Measurements from ENCODE around the gene CDYL2. TPM values are rescaled to one million over a fixed set of nuclear protein-coding genes. Genes with fewer than 3 reads are reported as not detected.
"Not testable (repeated sequence)": the region's sequence is repeated elsewhere in the genome, so short reads cannot be mapped to it uniquely, and the experiment has no call there.

Gene CDYL2
- total RNA-seq, 2 donors from 2014 or later: 26.3 to 40.3 TPM

DNA sequence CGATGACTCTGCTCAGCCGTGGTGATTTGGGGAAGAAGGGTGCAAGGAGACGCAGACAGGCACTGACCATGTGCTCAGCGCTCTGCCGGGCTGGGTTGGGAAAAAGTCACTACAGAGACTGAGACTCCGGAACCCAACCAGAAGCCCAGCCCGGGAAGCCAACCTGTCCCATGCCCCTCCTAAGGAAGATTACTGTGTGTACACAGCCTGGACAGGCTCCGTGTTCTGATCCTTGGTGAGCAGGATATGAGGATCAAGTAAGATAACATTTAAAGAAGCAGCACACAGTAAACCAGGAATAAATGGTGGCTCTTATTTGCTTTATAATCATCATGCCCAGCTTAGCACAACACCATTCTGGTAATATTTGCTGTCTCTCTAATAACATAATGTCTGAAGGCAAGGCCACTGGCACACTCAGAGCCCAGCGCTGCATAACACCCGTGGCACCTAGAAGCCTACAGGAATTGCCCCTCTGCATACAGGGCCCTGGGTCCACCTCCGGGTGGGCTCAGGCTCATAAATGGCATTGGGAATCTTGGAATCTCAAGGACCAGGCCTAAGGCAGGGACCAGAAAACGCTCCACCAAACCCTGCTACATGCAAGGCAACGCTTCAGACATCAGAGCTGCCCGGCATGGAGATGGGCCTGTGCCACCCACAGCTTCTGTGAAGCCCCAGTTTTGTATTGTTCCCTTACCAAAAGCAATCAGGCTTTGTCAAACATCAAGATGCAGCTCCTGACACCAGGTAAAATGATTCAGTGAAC, 150.1 kb downstream of the CDYL2 start:
- H3K4me3 Mint-ChIP-seq: no peak overlapping the region
- peaks cover 25% of the 10 kb centered on the region for H3K4me1 Mint-ChIP-seq
- H3K27me3 Mint-ChIP-seq: no peaks in the 10 kb centered on the region

DNA sequence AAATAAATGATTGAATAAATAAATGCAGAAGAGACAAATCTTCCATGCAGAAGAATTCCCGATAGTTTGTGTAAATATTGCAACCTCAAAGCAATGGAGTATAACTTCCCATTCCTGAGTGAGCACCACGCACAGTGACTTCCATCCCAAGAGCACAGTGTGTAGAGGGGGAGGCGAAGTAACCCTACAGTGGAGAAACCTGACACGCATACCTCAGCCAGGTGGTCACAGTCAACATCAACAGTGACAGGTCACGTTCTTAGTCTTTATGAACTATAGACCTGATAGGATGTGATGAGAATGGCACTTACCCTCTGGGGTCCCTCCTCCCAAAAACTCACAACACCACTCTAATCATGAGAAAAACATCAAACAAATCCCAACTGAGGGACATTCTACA, 152.0 kb downstream of the CDYL2 start:
- Mint-ChIP-seq H3K4me3 (no peak overlapping the region), H3K9me3 (peaks cover 8% of the 10 kb centered on the region), H3K36me3 (ENCODE audit: low read depth) (no peaks in the 10 kb centered on the region), H3K27me3 (peaks cover 2% of the 10 kb centered on the region), H3K27ac (no peak overlapping the region), H3K4me1 (peaks cover 25% of the 10 kb centered on the region)
- ATAC-seq (replicated peaks): no peak

More for the DNA sequence above, 150.1 kb downstream of the CDYL2 start:
- no peak for ATAC-seq (replicated peaks)
- Mint-ChIP-seq H3K27ac (no peak overlapping the region), H3K9me3 (no peaks in the 10 kb centered on the region), H3K36me3 (ENCODE audit: low read depth) (no peaks in the 10 kb centered on the region)

DNA sequence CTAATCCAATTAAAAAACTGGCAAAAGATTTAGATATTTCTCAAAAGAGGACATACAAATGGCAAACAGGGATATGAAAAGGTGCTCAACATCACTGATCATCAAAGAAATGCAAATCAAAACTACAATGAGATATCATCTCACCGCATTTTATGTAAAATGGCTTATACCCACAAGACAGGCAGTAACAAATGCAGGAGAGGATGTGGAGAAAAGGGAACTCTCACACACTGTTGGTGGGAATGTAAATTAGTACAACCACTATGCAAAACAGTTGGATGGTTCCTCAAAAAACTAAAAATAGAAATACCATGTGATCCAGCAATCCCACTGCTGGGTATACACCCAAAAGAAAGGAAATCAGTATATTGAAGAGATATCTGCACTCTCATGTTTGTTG, 154.1 kb downstream of the CDYL2 start:
- H3K36me3 Mint-ChIP-seq (ENCODE audit: low read depth); H3K27ac Mint-ChIP-seq; H3K27me3 Mint-ChIP-seq: not testable (repeated sequence)
- H3K4me3 Mint-ChIP-seq: peak overlapping the region; percentile 9
- H3K4me1 Mint-ChIP-seq: peaks cover 11% of the 10 kb centered on the region
- peaks cover 12% of the 10 kb centered on the region for H3K9me3 Mint-ChIP-seq
- ATAC-seq (replicated peaks): peak; percentile 32

DNA sequence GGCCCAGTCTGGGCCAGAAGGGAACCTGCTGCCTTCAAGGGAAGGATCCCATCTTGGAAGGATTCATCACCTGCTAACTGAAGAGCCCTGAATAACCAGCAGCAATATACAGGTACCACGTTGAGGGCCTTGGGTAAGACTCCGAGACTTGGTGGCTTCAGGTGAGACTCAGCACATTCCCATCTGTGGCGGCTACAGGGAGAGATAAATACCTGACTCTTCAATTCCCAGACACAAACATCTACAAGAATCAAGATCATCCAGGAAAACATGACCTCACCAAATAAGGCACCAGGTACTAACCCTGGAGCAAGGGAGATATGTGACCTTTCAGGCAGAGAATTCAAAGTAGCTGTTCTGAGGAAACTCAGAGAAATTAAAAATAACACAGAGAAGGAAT, 164.1 kb downstream of the CDYL2 start:
- Mint-ChIP-seq H3K4me3 (no peak overlapping the region), H3K36me3 (ENCODE audit: low read depth) (no peaks in the 10 kb centered on the region), H3K27ac (no peak overlapping the region), H3K9me3 (peaks cover 6% of the 10 kb centered on the region), H3K4me1 (no peaks in the 10 kb centered on the region), H3K27me3 (no peaks in the 10 kb centered on the region)
- no peak for ATAC-seq (replicated peaks)

DNA sequence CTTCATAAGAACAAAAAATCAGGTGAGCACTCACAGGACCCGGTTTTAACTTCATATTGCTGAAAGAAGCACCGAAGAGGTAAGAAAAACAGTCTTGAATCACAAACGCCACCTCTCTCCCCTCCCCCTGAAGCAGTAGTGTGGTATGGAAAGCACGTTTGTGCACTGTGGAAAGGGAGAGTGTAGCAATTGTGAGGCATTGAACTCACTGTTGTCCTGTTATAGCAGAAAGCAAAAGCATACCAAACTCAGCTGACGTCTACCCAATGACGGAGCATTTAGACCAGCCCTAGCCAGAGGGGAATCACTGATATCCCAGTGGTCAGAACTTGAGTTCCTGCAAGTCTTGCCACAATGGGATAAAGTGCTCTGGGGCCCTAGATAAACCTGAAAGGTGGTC, 164.8 kb downstream of the CDYL2 start:
- Mint-ChIP-seq H3K4me3 (no peak overlapping the region), H3K4me1 (no peaks in the 10 kb centered on the region), H3K9me3 (peaks cover 8% of the 10 kb centered on the region), H3K27ac (no peak overlapping the region), H3K27me3 (no peaks in the 10 kb centered on the region), H3K36me3 (ENCODE audit: low read depth) (no peaks in the 10 kb centered on the region)
- ATAC-seq (replicated peaks): no peak

DNA sequence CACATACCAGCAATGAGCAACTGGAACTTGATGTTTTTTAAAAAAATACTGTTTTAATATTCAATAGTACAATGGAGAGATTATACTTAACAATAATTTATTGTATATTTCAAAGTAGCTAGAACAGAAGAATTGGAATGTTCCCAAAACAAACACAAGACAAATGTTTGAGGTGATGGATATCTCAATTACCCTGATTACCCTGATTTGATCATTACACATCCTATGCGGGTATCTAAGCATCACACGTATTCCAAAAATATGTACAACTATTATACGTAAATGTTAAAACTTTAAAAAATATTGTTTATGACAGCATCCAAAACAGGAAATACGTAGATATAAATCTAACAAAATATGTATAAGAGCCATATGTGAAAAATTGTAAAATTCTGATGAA, 166.8 kb downstream of the CDYL2 start:
- peaks cover 2% of the 10 kb centered on the region for H3K36me3 Mint-ChIP-seq (ENCODE audit: low read depth)
- H3K9me3 Mint-ChIP-seq: peaks cover 8% of the 10 kb centered on the region
- ATAC-seq (replicated peaks): no peak
- no peak overlapping the region for H3K27ac Mint-ChIP-seq
- no peaks in the 10 kb centered on the region for H3K4me1 Mint-ChIP-seq
- H3K4me3 Mint-ChIP-seq: no peak overlapping the region
- H3K27me3 Mint-ChIP-seq: no peaks in the 10 kb centered on the region

DNA sequence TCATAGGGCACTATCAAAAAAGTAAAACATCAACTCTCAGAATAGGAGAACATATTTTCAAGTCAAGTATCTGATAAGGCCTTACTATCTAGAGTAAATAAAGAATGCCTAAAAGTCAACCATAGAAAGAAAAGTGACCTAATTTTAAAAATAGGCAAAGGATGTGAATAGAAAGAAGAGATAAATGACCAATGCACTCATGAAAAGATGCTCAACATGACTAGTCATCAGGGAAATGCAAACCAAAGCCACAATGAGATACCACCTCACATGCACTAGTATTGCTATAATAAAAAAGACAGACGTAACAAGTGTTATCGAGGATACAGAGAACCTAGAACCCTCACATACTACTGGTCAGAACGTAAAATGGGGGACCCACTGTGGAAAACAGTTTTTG, 172.8 kb downstream of the CDYL2 start:
- Mint-ChIP-seq H3K9me3 (peaks cover 11% of the 10 kb centered on the region), H3K27ac (no peak overlapping the region), H3K4me3 (no peak overlapping the region), H3K27me3 (no peaks in the 10 kb centered on the region), H3K36me3 (ENCODE audit: low read depth) (peaks cover 33% of the 10 kb centered on the region), H3K4me1 (no peaks in the 10 kb centered on the region)
- no peak for ATAC-seq (replicated peaks)

DNA sequence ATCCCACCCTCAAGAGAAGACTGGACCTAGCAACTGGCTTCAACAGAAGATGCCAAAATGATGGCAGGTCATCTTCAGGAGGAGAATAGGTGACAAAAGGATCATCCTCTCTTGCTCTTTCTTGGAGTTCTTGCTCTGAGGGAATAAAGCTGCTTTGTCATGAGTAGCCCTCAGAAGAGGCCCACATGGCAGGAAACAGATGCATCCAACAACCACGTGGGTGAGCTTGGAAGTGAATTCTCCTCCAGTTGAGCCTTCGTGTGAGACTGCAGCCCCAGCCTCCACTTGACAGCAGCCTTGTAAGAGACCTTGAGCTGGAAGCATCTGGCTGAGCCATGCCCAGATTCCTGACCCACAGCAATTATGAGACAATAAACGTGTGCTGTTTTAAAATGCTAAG, 176.1 kb downstream of the CDYL2 start:
- Mint-ChIP-seq H3K27ac (no peak overlapping the region), H3K9me3 (peaks cover 3% of the 10 kb centered on the region), H3K4me1 (no peaks in the 10 kb centered on the region), H3K36me3 (ENCODE audit: low read depth) (peaks cover 37% of the 10 kb centered on the region), H3K4me3 (no peak overlapping the region), H3K27me3 (no peaks in the 10 kb centered on the region)
- ATAC-seq (replicated peaks): no peak

DNA sequence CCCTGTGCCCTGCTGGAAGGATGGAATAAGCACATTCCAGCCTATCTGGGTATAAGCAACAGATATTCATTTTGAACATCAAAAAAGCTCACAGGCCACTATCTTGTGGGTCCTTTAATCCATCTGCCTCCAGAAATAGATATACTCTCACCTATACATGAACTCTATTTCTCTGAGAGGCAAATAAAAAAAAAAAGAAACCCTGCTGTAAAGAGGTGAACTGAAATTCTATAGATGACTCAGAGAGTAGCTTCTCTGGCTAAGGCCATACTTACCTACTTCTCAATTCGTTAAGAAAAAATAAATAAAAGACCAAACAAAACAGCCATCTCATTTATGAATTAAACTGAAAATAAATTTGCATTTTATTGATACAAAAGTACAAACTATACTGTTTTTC, 177.3 kb downstream of the CDYL2 start:
- no peaks in the 10 kb centered on the region for H3K27me3 Mint-ChIP-seq
- ATAC-seq (replicated peaks): peak; percentile 52
- no peaks in the 10 kb centered on the region for H3K4me1 Mint-ChIP-seq
- H3K27ac Mint-ChIP-seq: no peak overlapping the region
- peaks cover 3% of the 10 kb centered on the region for H3K9me3 Mint-ChIP-seq
- H3K36me3 Mint-ChIP-seq (ENCODE audit: low read depth): peaks cover 30% of the 10 kb centered on the region
- H3K4me3 Mint-ChIP-seq: no peak overlapping the region

DNA sequence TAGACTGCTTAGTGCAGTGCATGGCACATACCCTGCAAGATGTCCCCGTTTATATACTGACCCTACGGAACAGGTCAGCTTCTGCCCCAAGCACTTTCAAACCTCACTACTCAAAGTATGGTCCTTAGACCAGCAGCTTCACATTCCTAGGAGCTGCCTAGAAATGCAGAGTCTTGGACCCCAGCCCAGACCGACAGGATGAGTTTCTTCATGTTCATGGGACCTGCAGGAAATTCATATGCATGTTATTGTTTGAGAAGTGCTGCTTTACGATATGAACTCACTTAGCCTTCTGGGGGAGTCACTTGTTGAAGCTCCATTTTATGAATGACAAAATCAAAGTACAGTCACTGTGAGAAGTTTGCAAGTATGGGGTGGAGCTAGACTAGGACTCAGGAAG, 181.0 kb downstream of the CDYL2 start:
- H3K27me3 Mint-ChIP-seq: no peaks in the 10 kb centered on the region
- H3K4me3 Mint-ChIP-seq: no peak overlapping the region
- H3K27ac Mint-ChIP-seq: no peak overlapping the region
- no peaks in the 10 kb centered on the region for H3K9me3 Mint-ChIP-seq
- peaks cover 20% of the 10 kb centered on the region for H3K36me3 Mint-ChIP-seq (ENCODE audit: low read depth)
- no peak for ATAC-seq (replicated peaks)
- H3K4me1 Mint-ChIP-seq: no peaks in the 10 kb centered on the region

DNA sequence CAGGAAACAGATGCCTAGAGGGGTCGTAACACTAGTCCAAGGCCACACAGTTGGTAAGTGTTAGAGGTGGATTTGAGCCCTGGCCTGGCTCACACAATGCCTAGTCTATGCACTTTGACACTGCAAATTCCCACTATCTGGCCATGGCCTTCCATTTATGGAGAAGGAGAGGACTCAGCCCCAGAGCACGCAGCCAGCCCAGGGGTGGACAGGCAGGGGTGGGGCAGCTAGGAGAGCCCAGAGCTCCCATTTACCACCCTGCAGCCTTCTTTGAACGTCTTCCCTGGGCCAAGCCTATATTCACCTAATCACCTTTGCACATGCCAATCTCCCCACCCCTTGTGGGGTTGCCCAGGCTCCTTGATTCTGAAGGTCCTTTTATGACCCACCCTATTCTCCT, 182.4 kb downstream of the CDYL2 start:
- no peaks in the 10 kb centered on the region for H3K4me1 Mint-ChIP-seq
- no peak overlapping the region for H3K27ac Mint-ChIP-seq

DNA sequence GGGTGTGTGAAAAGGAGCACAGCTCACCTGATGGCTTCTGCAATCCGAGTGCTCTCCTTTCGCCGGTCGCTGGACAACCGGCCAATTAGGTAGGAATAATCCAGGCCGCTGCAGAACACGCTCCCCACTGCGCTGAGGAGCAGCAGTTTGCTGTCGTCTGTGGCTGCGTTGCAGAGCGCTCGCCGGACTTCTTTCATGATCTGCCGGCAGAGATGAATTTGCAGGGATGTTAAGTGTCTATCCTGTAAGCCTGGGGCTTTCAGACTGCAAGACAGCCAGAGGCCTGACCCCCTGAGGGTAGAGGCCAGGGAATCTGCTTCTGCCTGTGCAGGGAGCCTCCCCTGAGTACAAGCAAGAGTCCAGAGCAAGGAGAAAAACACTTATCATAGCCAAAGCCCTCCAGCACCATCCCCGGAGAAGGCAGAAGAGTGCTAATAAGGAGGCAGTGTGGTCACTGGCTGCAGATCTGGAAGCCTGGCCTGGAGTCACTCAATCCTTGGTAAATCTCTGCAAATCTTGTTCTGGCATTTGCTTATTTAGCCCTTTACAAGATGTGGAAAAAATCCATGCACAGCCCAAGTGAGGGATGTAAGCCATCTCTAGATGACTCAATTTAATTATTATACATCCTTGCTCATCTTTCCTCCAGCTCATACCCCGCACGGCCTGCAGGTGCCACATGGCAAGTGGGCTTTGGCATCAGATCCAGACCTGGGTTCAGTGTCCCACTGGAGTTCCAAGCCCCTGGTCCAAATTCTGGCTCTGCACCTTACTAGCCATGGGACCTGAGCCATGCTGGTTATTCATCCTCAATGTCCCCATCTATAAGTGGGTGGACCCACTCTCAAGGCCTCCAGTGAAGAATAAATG, 183.4 kb downstream of the CDYL2 start:
- peaks cover 17% of the 10 kb centered on the region for H3K36me3 Mint-ChIP-seq (ENCODE audit: low read depth)
- H3K4me1 Mint-ChIP-seq: no peaks in the 10 kb centered on the region
- no peak overlapping the region for H3K27ac Mint-ChIP-seq
- H3K9me3 Mint-ChIP-seq: no peaks in the 10 kb centered on the region
- no peak for ATAC-seq (replicated peaks)
- no peaks in the 10 kb centered on the region for H3K27me3 Mint-ChIP-seq
- no peak overlapping the region for H3K4me3 Mint-ChIP-seq

More for the DNA sequence above, 182.4 kb downstream of the CDYL2 start:
- Mint-ChIP-seq H3K27me3 (no peaks in the 10 kb centered on the region), H3K36me3 (ENCODE audit: low read depth) (peaks cover 17% of the 10 kb centered on the region), H3K9me3 (no peaks in the 10 kb centered on the region), H3K4me3 (no peak overlapping the region)
- ATAC-seq (replicated peaks): no peak

DNA sequence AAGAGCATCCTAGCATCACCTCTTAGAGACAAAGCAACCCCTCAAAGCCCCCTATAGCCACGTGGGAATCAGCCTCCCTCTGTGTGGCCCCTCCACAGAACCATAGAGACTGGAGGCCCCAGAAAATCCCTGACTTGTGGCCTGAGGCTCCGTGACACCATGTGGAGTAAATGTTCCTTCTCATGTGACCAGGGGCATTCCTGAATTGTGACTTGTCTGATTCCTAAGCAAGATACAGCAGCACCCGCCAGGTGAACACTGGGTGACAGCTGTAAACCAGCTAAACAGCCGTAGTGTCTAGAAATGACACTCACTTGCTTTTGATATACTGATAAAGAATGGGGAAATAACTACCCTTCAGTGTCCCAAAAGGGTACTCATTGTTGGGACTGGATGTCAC, 184.6 kb downstream of the CDYL2 start:
- Mint-ChIP-seq H3K4me1 (no peaks in the 10 kb centered on the region), H3K36me3 (ENCODE audit: low read depth) (peaks cover 16% of the 10 kb centered on the region)
- ATAC-seq (replicated peaks): no peak

DNA sequence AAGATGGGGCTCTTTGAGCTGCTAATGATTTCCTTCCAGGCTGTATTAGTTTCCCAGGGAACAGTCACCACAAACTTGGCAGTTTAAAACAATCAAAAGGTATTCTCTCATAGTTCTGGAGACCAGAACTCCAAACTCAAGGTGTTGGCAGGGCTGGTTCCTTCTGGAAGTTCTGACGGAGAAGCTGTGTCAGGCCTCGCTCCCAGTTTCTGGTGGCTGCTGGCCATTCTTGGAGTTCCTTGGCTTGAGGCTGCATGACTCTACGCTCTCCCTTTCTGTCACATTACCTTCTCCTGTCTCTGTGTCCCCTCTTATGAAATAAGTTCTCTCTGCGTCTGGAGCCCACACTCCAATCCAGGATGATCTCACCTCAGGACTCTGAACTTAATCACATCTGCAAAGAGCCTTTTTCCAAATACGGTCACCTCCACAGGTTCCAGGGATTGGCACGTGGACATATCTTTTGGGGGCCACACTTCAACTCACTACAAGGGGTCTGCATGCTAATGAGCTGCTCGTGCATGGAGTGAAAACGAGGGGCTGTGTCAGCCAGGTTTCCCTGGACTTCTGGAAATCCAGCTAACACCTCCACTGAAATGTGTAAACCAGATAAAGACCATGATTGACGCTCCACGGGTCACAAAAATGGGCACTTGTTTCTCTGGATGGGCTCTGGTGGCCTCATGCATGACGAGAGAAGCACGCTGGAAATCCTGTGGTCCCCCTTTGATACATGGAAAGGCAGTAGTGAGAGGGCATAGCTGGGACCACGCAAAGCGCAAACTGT, 185.3 kb downstream of the CDYL2 start:
- no peaks in the 10 kb centered on the region for H3K27me3 Mint-ChIP-seq
- H3K36me3 Mint-ChIP-seq (ENCODE audit: low read depth): peaks cover 12% of the 10 kb centered on the region
- ATAC-seq (replicated peaks): no peak
- H3K27ac Mint-ChIP-seq: peak overlapping the region; percentile 15
- H3K4me3 Mint-ChIP-seq: no peak overlapping the region
- H3K9me3 Mint-ChIP-seq: no peaks in the 10 kb centered on the region
- peaks cover 3% of the 10 kb centered on the region for H3K4me1 Mint-ChIP-seq

More for the DNA sequence above, 184.6 kb downstream of the CDYL2 start:
- Mint-ChIP-seq H3K27ac (no peak overlapping the region), H3K27me3 (no peaks in the 10 kb centered on the region), H3K9me3 (no peaks in the 10 kb centered on the region), H3K4me3 (no peak overlapping the region)
